Measurements from ENCODE around the gene ANKAR. TPM values are rescaled to one million over a fixed set of nuclear protein-coding genes. Genes with fewer than 3 reads are reported as not detected.
"Not testable (repeated sequence)": the region's sequence is repeated elsewhere in the genome, so short reads cannot be mapped to it uniquely, and the experiment has no call there.

Gene ANKAR
- total RNA-seq, 2 experiments from 2014 or later = 8.8 to 9.2 TPM

GRCh38 chr2:189669913-189670312, 4.6 kb upstream of the ANKAR start:
- DNase-seq (no peak), ATAC-seq (ENCODE audit: low read depth) (no peak)
- peaks cover 19% of the 10 kb centered on the region for H3K4me1 Mint-ChIP-seq
- H3K36me3 Mint-ChIP-seq = peaks cover 34% of the 10 kb centered on the region
- POLR2A ChIA-PET = interaction anchor here (0.8 kb wide), 1 partner anchor 12 kb away, joined by 3 read pairs; no protein-coding TSS in a partner anchor
- H3K27ac Mint-ChIP-seq = no peak overlapping the region
- H3K9me3 Mint-ChIP-seq = no peaks in the 10 kb centered on the region
- H3K27me3 Mint-ChIP-seq = no peaks in the 10 kb centered on the region
- H3K4me3 Mint-ChIP-seq = no peak overlapping the region

GRCh38 chr2:189673661-189674373, 653 bp upstream of the ANKAR start:
- H3K4me3 Mint-ChIP-seq = peak overlapping the region; percentile 65
- H3K27me3 Mint-ChIP-seq = no peaks in the 10 kb centered on the region
- ATAC-seq (ENCODE audit: low read depth) = no peak
- H3K27ac Mint-ChIP-seq = peak overlapping the region; percentile 50
- POLR2A ChIA-PET = interaction anchor here (0.6 to 4.5 kb wide), 5 partner anchors 9 to 232 kb away, joined by 3 to 34 read pairs (median 3); partner anchors contain the start of gene ASNSD1
- peaks cover 26% of the 10 kb centered on the region for H3K4me1 Mint-ChIP-seq
- no peak for DNase-seq
- H3K9me3 Mint-ChIP-seq = peaks cover 12% of the 10 kb centered on the region
- H3K36me3 Mint-ChIP-seq = peaks cover 38% of the 10 kb centered on the region

GRCh38 chr2:189676471-189676870, 2.0 kb downstream of the ANKAR start:
- Mint-ChIP-seq H3K27me3 (no peaks in the 10 kb centered on the region), H3K36me3 (peaks cover 39% of the 10 kb centered on the region), H3K9me3 (peaks cover 14% of the 10 kb centered on the region), H3K27ac (no peak overlapping the region), H3K4me1 (peaks cover 38% of the 10 kb centered on the region), H3K4me3 (no peak overlapping the region)
- ATAC-seq (ENCODE audit: low read depth) (no peak), DNase-seq (no peak)
- POLR2A ChIA-PET = interaction anchor here (0.8 kb wide), 1 partner anchor 15 kb away, joined by 3 read pairs; the partner anchor contains the start of gene ASNSD1

- ATAC-seq (ENCODE audit: low read depth) (no peak), DNase-seq (no peak)
- Mint-ChIP-seq H3K36me3 (peaks cover 28% of the 10 kb centered on the region), H3K4me3 (no peak overlapping the region), H3K27me3 (no peaks in the 10 kb centered on the region), H3K4me1 (peaks cover 29% of the 10 kb centered on the region), H3K27ac (no peak overlapping the region), H3K9me3 (peaks cover 14% of the 10 kb centered on the region)
- POLR2A ChIA-PET = no interaction called here
Observed at GRCh38 chr2:189679226-189679625, 4.8 kb downstream of the ANKAR start.

- Mint-ChIP-seq H3K27ac (no peak overlapping the region), H3K4me1 (peaks cover 27% of the 10 kb centered on the region), H3K27me3 (no peaks in the 10 kb centered on the region), H3K36me3 (peaks cover 25% of the 10 kb centered on the region), H3K9me3 (peaks cover 14% of the 10 kb centered on the region), H3K4me3 (no peak overlapping the region)
- POLR2A ChIA-PET = no interaction called here
- no peak for DNase-seq
- ATAC-seq (ENCODE audit: low read depth) = no peak
Observed at GRCh38 chr2:189681203-189681602, 6.7 kb downstream of the ANKAR start.

- H3K36me3 Mint-ChIP-seq = peaks cover 25% of the 10 kb centered on the region
- no peak overlapping the region for H3K4me3 Mint-ChIP-seq
- POLR2A ChIA-PET = no interaction called here
- peaks cover 14% of the 10 kb centered on the region for H3K9me3 Mint-ChIP-seq
- H3K4me1 Mint-ChIP-seq = peaks cover 27% of the 10 kb centered on the region
- no peak overlapping the region for H3K27ac Mint-ChIP-seq
- ATAC-seq (ENCODE audit: low read depth) (no peak), DNase-seq (no peak)
- H3K27me3 Mint-ChIP-seq = no peaks in the 10 kb centered on the region
Observed at GRCh38 chr2:189681903-189682302, 7.4 kb downstream of the ANKAR start.

- peaks cover 27% of the 10 kb centered on the region for H3K4me1 Mint-ChIP-seq
- POLR2A ChIA-PET = interaction anchor here (1.0 kb wide), 1 partner anchor 10 kb away, joined by 3 read pairs; no protein-coding TSS in a partner anchor
- DNase-seq (no peak), ATAC-seq (ENCODE audit: low read depth) (no peak)
- H3K27ac Mint-ChIP-seq = no peak overlapping the region
- peaks cover 6% of the 10 kb centered on the region for H3K9me3 Mint-ChIP-seq
- H3K4me3 Mint-ChIP-seq = no peak overlapping the region
- peaks cover 15% of the 10 kb centered on the region for H3K36me3 Mint-ChIP-seq
- H3K27me3 Mint-ChIP-seq = no peaks in the 10 kb centered on the region
Observed at GRCh38 chr2:189683348-189683747, 8.9 kb downstream of the ANKAR start.

- POLR2A ChIA-PET = interaction anchor here (0.7 kb wide), 2 partner anchors 9 to 181 kb away, joined by 3 to 4 read pairs; no protein-coding TSS in a partner anchor
- no peak for DNase-seq
- no peak overlapping the region for H3K4me3 Mint-ChIP-seq
- peaks cover 19% of the 10 kb centered on the region for H3K4me1 Mint-ChIP-seq
- no peaks in the 10 kb centered on the region for H3K27me3 Mint-ChIP-seq
- no peaks in the 10 kb centered on the region for H3K9me3 Mint-ChIP-seq
- H3K36me3 Mint-ChIP-seq = peaks cover 4% of the 10 kb centered on the region
- H3K27ac Mint-ChIP-seq = no peak overlapping the region
- ATAC-seq (ENCODE audit: low read depth) = no peak
Observed at GRCh38 chr2:189684811-189685210, 10.3 kb downstream of the ANKAR start.

- Mint-ChIP-seq H3K27me3 (no peaks in the 10 kb centered on the region), H3K4me1 (peaks cover 12% of the 10 kb centered on the region), H3K9me3 (no peaks in the 10 kb centered on the region), H3K36me3 (no peaks in the 10 kb centered on the region), H3K4me3 (no peak overlapping the region), H3K27ac (no peak overlapping the region)
- POLR2A ChIA-PET = no interaction called here
- DNase-seq (no peak), ATAC-seq (ENCODE audit: low read depth) (no peak)
Observed at GRCh38 chr2:189685540-189686229, 11.2 kb downstream of the ANKAR start.

- H3K9me3 Mint-ChIP-seq; DNase-seq; H3K36me3 Mint-ChIP-seq; POLR2A ChIA-PET; H3K4me3 Mint-ChIP-seq; H3K27me3 Mint-ChIP-seq; ATAC-seq (ENCODE audit: low read depth); H3K27ac Mint-ChIP-seq: not testable (repeated sequence)
- peaks cover 12% of the 10 kb centered on the region for H3K4me1 Mint-ChIP-seq
Observed at GRCh38 chr2:189687796-189688195, 13.3 kb downstream of the ANKAR start.

- no peak for DNase-seq
- POLR2A ChIA-PET = interaction anchor here (1.5 kb wide), 1 partner anchor 35 kb away, joined by 4 read pairs; the partner anchor contains the start of gene ASNSD1
- no peaks in the 10 kb centered on the region for H3K27me3 Mint-ChIP-seq
- no peak overlapping the region for H3K27ac Mint-ChIP-seq
- no peaks in the 10 kb centered on the region for H3K4me1 Mint-ChIP-seq
- ATAC-seq (ENCODE audit: low read depth) = no peak
- H3K36me3 Mint-ChIP-seq = no peaks in the 10 kb centered on the region
- no peak overlapping the region for H3K4me3 Mint-ChIP-seq
- H3K9me3 Mint-ChIP-seq = no peaks in the 10 kb centered on the region
Observed at GRCh38 chr2:189696223-189696622, 21.8 kb downstream of the ANKAR start.

GRCh38 chr2:189698020-189698887, 23.8 kb downstream of the ANKAR start:
- peak overlapping the region; percentile 61 for H3K27ac Mint-ChIP-seq
- no peaks in the 10 kb centered on the region for H3K9me3 Mint-ChIP-seq
- no peaks in the 10 kb centered on the region for H3K27me3 Mint-ChIP-seq
- no peaks in the 10 kb centered on the region for H3K36me3 Mint-ChIP-seq
- peak; percentile 50 for ATAC-seq (ENCODE audit: low read depth)
- H3K4me3 Mint-ChIP-seq = peak overlapping the region; percentile 42
- DNase-seq = no peak
- no peaks in the 10 kb centered on the region for H3K4me1 Mint-ChIP-seq
- POLR2A ChIA-PET = no interaction called here

GRCh38 chr2:189700681-189701080, 26.2 kb downstream of the ANKAR start:
- Mint-ChIP-seq H3K4me1 (no peaks in the 10 kb centered on the region), H3K27ac (no peak overlapping the region), H3K27me3 (no peaks in the 10 kb centered on the region), H3K9me3 (no peaks in the 10 kb centered on the region), H3K4me3 (no peak overlapping the region), H3K36me3 (no peaks in the 10 kb centered on the region)
- ATAC-seq (ENCODE audit: low read depth) (no peak), DNase-seq (no peak)
- POLR2A ChIA-PET = no interaction called here

Data from activated naive CD8-positive, alpha-beta T cell treated with anti-CD3 and anti-CD28 coated beads, Interleukin-2, amount 10 ng/mL, durations not matched to agents 7 days and 5 days (primary cell).